ENCODE results near the gene THOC7. TPM values are rescaled to one million over a fixed set of nuclear protein-coding genes. Genes with fewer than 3 reads are reported as not detected.

THOC7 gene
- total and polyA plus RNA-seq, 3 donors from 2014 or later = 22.5 to 85.5 (median 42.9) TPM

DNA sequence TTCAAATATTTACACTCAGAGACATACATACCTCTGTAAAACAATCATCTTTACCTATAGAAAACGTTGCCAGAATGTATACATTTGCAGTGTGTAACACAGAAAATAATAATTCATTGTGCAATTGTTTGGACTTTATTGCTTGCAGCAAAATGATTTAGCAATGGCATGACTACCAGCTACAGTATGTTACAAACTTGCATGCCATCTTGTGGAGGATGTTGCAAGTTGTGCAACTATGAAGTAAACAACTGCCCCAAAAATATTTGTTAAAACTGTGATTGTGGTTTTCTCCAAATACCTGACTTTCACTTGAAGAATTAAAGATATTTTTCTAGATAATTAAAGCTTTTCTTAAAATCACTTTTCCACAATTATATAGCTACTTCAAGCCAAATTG, 71.6 kb downstream of the THOC7 start:
- no peak for DNase-seq
- intact Hi-C loops (cut with DNase I; ENCODE audit: low total_unique reads) = no loop called here
- 15 to 34% methylated on average over 1 of the region's 1 CpG for WGBS, 2 donors
- Histone ChIP-seq H3K4me3 (no peak overlapping the region), H3K4me1 (no peaks in the 10 kb centered on the region), H3K27me3 (no peaks in the 10 kb centered on the region), H3K36me3 (ENCODE audit: low read depth, missing control alignments) (no peaks in the 10 kb centered on the region), H3K9me3 (no peaks in the 10 kb centered on the region), H3K27ac (no peak overlapping the region)
- TF ChIP-seq, protein P1, sequence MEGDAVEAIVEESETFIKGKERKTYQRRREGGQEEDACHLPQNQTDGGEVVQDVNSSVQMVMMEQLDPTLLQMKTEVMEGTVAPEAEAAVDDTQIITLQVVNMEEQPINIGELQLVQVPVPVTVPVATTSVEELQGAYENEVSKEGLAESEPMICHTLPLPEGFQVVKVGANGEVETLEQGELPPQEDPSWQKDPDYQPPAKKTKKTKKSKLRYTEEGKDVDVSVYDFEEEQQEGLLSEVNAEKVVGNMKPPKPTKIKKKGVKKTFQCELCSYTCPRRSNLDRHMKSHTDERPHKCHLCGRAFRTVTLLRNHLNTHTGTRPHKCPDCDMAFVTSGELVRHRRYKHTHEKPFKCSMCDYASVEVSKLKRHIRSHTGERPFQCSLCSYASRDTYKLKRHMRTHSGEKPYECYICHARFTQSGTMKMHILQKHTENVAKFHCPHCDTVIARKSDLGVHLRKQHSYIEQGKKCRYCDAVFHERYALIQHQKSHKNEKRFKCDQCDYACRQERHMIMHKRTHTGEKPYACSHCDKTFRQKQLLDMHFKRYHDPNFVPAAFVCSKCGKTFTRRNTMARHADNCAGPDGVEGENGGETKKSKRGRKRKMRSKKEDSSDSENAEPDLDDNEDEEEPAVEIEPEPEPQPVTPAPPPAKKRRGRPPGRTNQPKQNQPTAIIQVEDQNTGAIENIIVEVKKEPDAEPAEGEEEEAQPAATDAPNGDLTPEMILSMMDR (IDR thresholded peaks at IDR 0.05) = peak in 1 of 3 experiments; percentile 33
- TF ChIP-seq POLR2A (IDR thresholded peaks at IDR 0.05) = no peak

Small RNAs within 50 kb of the gene (small RNA-seq; reads per million reads assigned to genes)
- gene SCAANT1 = 0 to 0.09 reads per million in 2 donors

Other genes with a start within 250 kb of the THOC7 start
- gene SNTN, start 211.1 kb downstream of the THOC7 start, total RNA-seq = not detected
- gene SNTN, start 211.1 kb downstream of the THOC7 start, polyA plus RNA-seq (ENCODE audit: insufficient read depth, low read depth, low replicate concordance) = 2.3 TPM
- gene C3orf49, start 44.5 kb downstream of the THOC7 start, total RNA-seq = under 1 TPM; 0.63 to 0.93 TPM
- 0.66 TPM for gene C3orf49, start 44.5 kb downstream of the THOC7 start, polyA plus RNA-seq (ENCODE audit: insufficient read depth, low read depth, low replicate concordance)
- gene ATXN7, start 62 bp upstream of the THOC7 start, total RNA-seq = 10 to 100 TPM; 46.0 to 47.6 TPM
- 30.9 TPM for gene ATXN7, start 62 bp upstream of the THOC7 start, polyA plus RNA-seq (ENCODE audit: insufficient read depth, low read depth, low replicate concordance)
- gene SCAANT1, start 48.6 kb upstream of the THOC7 start, total RNA-seq = not detected
- gene SCAANT1, start 48.6 kb upstream of the THOC7 start, polyA plus RNA-seq (ENCODE audit: insufficient read depth, low read depth, low replicate concordance) = 4.4 TPM
- gene PSMD6, start 159.7 kb upstream of the THOC7 start, total RNA-seq = 100 to 1,000 TPM; 105 to 128 TPM
- 249 TPM for gene PSMD6, start 159.7 kb upstream of the THOC7 start, polyA plus RNA-seq (ENCODE audit: insufficient read depth, low read depth, low replicate concordance)